OCI-LY1 (cell line): Measurements from ENCODE around the gene ADAM19.
"Not testable (repeated sequence)": the region's sequence is repeated elsewhere in the genome, so short reads cannot be mapped to it uniquely, and the experiment has no call there.

Experiments used
- H2AFZ ChIP-seq: fragments of 200-600 bp; sonication (generic), shearing (Covaris generic); 2 replicates; pipeline ENCODE4 v1.6.0; 2014; ENCODE audit warnings: antibody characterized with exemption, mild to moderate bottlenecking, low read length
- H3F3A ChIP-seq: fragments of 200-600 bp; sonication (generic), shearing (Covaris generic); 2 replicates; pipeline ENCODE4 v1.6.0; 2014; ENCODE audit warnings: mild to moderate bottlenecking, antibody characterized with exemption, low read length, moderate library complexity; ENCODE audit not compliant: insufficient read depth
- H3K27ac ChIP-seq: fragments of 200-600 bp; sonication (generic); 2 replicates; pipeline ENCODE4 v1.5.1; 2014; ENCODE audit warnings: low read length, mixed run types, mild to moderate bottlenecking, low read depth; ENCODE audit not compliant: poor library complexity, severe bottlenecking
- H3K27me3 ChIP-seq: fragments of 200-600 bp; sonication (generic); 2 replicates; pipeline ENCODE4 v1.6.0; 2014; ENCODE audit warnings: antibody characterized with exemption, mild to moderate bottlenecking, low read length, moderate library complexity; ENCODE audit not compliant: insufficient read depth
- H3K36me3 ChIP-seq: fragments of 200-600 bp; sonication (generic); 2 replicates; pipeline ENCODE4 v1.6.1; 2014; ENCODE audit warnings: mild to moderate bottlenecking, antibody characterized with exemption, low read length, moderate library complexity, mixed read lengths; ENCODE audit not compliant: insufficient read depth
- H3K4me1 ChIP-seq: fragments of 200-600 bp; sonication (generic); 2 replicates; pipeline ENCODE4 v1.5.1; 2014; ENCODE audit warnings: mild to moderate bottlenecking, low read length, moderate library complexity; ENCODE audit not compliant: insufficient read depth, severe bottlenecking
- H3K4me2 ChIP-seq: fragments of 200-600 bp; sonication (generic), shearing (Covaris generic); 2 replicates; pipeline ENCODE4 v1.6.1; 2014; ENCODE audit warnings: low read length
- H3K4me3 ChIP-seq: fragments of 200-600 bp; sonication (generic); 2 replicates; pipeline ENCODE4 v1.5.1; 2014; ENCODE audit warnings: low read length, low read depth, mild to moderate bottlenecking, mixed read lengths; ENCODE audit not compliant: poor library complexity, severe bottlenecking
- H3K79me2 ChIP-seq: fragments of 200-600 bp; shearing (Covaris generic); 2 replicates; pipeline ENCODE4 v1.6.1; 2016; ENCODE audit warnings: mixed run types, low read length, mixed read lengths; ENCODE audit not compliant: insufficient read depth
- H3K9ac ChIP-seq: fragments of 200-600 bp; sonication (generic), shearing (Covaris generic); 2 replicates; pipeline ENCODE4 v1.6.1; 2014; ENCODE audit warnings: mild to moderate bottlenecking, low read length, mixed read lengths
- H3K9me2 ChIP-seq: fragments of 200-600 bp; sonication (generic), shearing (Covaris generic); 2 replicates; pipeline ENCODE4 v1.6.1; 2014; ENCODE audit warnings: low read depth, mild to moderate bottlenecking, low read length, mixed read lengths
- H3K9me3 ChIP-seq: fragments of 200-600 bp; shearing (Covaris generic); 2 replicates; pipeline ENCODE4 v1.6.1; 2014; ENCODE audit warnings: low read length, mixed read lengths
- H4K20me1 ChIP-seq: fragments of 200-600 bp; sonication (generic), shearing (Covaris generic); 2 replicates; pipeline ENCODE4 v1.6.0; 2016; ENCODE audit warnings: mild to moderate bottlenecking, low read length; ENCODE audit not compliant: insufficient read depth
- EZH2 ChIP-seq: fragments of 200-600 bp; sonication (generic), shearing (Covaris generic); IDR thresholded peaks from 2 replicates; pipeline ENCODE4 v1.8.0; 2017; ENCODE audit warnings: borderline replicate concordance, mixed run types, mild to moderate bottlenecking, antibody characterized with exemption, low read length, moderate library complexity, mixed read lengths
- TF ChIP-seq, protein P1 (sequence below): fragments of 200-600 bp; sonication (generic), shearing (Covaris generic); IDR thresholded peaks from 2 replicates; pipeline ENCODE4 v1.5.1; 2017; ENCODE audit warnings: mild to moderate bottlenecking, antibody characterized with exemption, low read length, moderate library complexity, mixed read lengths

The ADAM19 gene

DNA sequence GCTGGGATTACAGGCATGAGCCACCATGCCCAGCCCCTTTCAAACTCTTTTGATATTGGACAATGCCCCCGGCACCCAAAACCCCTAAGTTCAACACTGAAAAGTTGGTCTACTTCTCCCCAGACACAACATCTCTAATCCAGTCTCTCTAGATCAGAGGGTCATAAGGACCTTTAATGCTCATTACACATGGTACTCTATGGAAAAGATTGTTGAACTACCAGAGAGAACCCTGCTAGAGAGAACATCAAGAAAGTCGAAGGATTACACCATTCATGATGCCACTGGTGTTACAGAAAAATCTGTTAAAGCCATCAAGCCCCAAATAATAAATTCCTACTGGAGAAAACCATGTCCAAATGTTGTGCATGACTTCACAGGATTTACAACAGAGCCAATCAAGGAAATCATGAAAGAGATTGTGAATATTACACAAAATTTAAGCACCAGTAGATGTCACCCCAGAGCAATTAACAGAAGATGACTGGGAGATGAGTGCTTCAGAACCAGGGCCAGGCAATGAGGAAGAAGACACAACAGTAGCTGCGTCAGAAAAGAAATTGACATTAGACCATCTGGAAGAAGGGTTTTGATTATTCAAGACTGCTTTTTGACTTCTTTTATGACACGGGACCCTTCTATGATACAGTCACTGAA, 143.9 kb downstream of the ADAM19 start:
- H3K27me3 ChIP-seq = no peaks in the 10 kb centered on the region
- H3K9ac ChIP-seq = no peak overlapping the region
- no peaks in the 10 kb centered on the region for H3K79me2 ChIP-seq
- H3K27ac ChIP-seq = no peak overlapping the region
- no peak overlapping the region for H3K4me3 ChIP-seq
- H3K36me3 ChIP-seq = no peaks in the 10 kb centered on the region
- no peaks in the 10 kb centered on the region for H3K9me3 ChIP-seq
- no peak overlapping the region for H3K4me2 ChIP-seq
- TF ChIP-seq, protein P1, sequence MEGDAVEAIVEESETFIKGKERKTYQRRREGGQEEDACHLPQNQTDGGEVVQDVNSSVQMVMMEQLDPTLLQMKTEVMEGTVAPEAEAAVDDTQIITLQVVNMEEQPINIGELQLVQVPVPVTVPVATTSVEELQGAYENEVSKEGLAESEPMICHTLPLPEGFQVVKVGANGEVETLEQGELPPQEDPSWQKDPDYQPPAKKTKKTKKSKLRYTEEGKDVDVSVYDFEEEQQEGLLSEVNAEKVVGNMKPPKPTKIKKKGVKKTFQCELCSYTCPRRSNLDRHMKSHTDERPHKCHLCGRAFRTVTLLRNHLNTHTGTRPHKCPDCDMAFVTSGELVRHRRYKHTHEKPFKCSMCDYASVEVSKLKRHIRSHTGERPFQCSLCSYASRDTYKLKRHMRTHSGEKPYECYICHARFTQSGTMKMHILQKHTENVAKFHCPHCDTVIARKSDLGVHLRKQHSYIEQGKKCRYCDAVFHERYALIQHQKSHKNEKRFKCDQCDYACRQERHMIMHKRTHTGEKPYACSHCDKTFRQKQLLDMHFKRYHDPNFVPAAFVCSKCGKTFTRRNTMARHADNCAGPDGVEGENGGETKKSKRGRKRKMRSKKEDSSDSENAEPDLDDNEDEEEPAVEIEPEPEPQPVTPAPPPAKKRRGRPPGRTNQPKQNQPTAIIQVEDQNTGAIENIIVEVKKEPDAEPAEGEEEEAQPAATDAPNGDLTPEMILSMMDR = peak; percentile 68
- no peak for TF ChIP-seq EZH2
- H2AFZ ChIP-seq = no peak overlapping the region
- no peaks in the 10 kb centered on the region for H3K4me1 ChIP-seq
- no peaks in the 10 kb centered on the region for H3F3A ChIP-seq
- no peaks in the 10 kb centered on the region for H3K9me2 ChIP-seq
- no peaks in the 10 kb centered on the region for H4K20me1 ChIP-seq

DNA sequence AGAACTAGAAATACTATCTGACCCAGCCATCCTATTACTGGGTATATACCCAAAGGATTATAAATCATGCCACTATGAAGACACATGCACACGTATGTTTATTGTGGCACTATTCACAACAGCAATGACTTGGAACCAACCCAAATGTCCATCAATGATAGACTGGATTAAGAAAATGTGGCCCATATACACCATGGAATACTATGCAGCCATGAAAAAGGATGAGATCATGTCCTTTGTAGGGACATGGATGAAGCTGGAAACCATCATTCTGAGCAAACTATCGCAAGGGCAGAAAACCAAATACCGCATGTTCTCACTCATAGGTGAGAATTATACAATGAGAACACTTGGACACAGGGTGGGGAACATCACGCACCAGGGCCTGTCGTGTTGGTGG, 145.7 kb downstream of the ADAM19 start:
- H3K4me2 ChIP-seq, H4K20me1 ChIP-seq, H2AFZ ChIP-seq, H3K27me3 ChIP-seq, H3K4me3 ChIP-seq, H3F3A ChIP-seq, H3K79me2 ChIP-seq, H3K9me3 ChIP-seq, H3K27ac ChIP-seq, H3K36me3 ChIP-seq, H3K9ac ChIP-seq, H3K9me2 ChIP-seq, H3K4me1 ChIP-seq: not testable (repeated sequence)
